B cell (primary cell): ENCODE data around the gene PDZRN4.

Source experiments
- EZH2 ChIP-seq: IDR thresholded peaks from 2 replicates; pipeline ENCODE4 v1.6.1; 2012; ENCODE audit warnings: borderline replicate concordance, low read depth, mild to moderate bottlenecking, moderate library complexity, low read length; ENCODE audit not compliant: insufficient read depth, poor library complexity, severe bottlenecking
- TF ChIP-seq, protein P1 (sequence below): fragments of 200-600 bp; IDR thresholded peaks from one replicate; pipeline ENCODE4 v1.8.0; 2022; ENCODE audit warnings: antibody characterized with exemption, mild to moderate bottlenecking

DNA sequence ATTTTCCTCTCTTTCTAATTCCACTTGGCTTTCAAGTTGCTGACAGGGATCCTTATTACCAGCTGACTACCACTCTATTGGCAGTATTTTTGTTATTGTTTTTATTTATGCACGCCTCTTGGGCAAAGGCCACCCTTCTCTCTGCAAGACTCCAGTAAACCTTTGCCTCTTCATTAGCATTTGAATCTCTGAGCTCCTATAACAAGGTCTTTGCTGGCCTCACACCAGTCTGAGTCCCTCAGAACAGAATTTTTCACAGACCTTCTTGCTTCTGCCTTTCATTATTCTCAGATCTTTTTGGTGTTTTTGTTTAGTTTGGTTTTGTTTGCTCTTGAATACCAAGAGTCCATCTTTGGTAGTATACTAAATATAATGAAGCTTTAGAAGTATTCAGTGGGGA lies 145.9 kb downstream of the PDZRN4 start:
- TF ChIP-seq EZH2: no peak
- TF ChIP-seq, protein P1, sequence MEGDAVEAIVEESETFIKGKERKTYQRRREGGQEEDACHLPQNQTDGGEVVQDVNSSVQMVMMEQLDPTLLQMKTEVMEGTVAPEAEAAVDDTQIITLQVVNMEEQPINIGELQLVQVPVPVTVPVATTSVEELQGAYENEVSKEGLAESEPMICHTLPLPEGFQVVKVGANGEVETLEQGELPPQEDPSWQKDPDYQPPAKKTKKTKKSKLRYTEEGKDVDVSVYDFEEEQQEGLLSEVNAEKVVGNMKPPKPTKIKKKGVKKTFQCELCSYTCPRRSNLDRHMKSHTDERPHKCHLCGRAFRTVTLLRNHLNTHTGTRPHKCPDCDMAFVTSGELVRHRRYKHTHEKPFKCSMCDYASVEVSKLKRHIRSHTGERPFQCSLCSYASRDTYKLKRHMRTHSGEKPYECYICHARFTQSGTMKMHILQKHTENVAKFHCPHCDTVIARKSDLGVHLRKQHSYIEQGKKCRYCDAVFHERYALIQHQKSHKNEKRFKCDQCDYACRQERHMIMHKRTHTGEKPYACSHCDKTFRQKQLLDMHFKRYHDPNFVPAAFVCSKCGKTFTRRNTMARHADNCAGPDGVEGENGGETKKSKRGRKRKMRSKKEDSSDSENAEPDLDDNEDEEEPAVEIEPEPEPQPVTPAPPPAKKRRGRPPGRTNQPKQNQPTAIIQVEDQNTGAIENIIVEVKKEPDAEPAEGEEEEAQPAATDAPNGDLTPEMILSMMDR: no peak
